HG02970 (cell line): ENCODE data around the gene COX6A1.
"Not testable (repeated sequence)": the region's sequence is repeated elsewhere in the genome, so short reads cannot be mapped to it uniquely, and the experiment has no call there.

ENCODE experiments used
- ATAC-seq: cut with Tn5 transposase; IDR thresholded peaks from one replicate; pipeline ENCODE4 v1.9.1; 2021; ENCODE audit warnings: mild to moderate bottlenecking, moderate library complexity, moderate number of reproducible peaks; ENCODE audit not compliant: unreplicated experiment, low FRiP score

Gene COX6A1

GRCh38 chr12:120425797-120426196 is 12.1 kb upstream of the COX6A1 start:
- ATAC-seq, result no peak

- ATAC-seq, result no peak
Measured at GRCh38 chr12:120428597-120429229, 9.2 kb upstream of the COX6A1 start.

DNA sequence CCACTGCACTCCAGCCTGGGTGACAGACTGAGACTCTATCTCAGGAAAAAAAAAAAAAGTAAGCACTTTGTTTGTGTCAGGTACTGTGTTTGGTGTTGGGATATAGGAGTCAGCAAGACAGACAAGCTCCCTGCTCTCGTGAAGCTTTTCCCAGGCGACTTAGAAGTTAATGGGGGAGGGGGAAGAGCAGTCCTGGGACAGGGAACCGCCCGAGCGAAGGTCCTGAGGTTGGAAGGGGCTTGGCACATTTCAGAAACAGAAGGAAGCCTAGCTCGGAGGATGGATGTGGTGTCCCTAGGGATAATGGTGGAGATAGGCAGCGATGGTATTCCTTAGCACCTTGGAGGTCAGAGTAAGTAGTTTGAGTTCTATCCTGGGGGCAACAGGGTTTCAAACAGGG is 8.5 kb upstream of the COX6A1 start:
- no peak for ATAC-seq

GRCh38 chr12:120432772-120433525 is 5.0 kb upstream of the COX6A1 start:
- ATAC-seq, result no peak

GRCh38 chr12:120438495-120439198 is 734 bp downstream of the COX6A1 start:
- ATAC-seq, result peak; percentile 5

DNA sequence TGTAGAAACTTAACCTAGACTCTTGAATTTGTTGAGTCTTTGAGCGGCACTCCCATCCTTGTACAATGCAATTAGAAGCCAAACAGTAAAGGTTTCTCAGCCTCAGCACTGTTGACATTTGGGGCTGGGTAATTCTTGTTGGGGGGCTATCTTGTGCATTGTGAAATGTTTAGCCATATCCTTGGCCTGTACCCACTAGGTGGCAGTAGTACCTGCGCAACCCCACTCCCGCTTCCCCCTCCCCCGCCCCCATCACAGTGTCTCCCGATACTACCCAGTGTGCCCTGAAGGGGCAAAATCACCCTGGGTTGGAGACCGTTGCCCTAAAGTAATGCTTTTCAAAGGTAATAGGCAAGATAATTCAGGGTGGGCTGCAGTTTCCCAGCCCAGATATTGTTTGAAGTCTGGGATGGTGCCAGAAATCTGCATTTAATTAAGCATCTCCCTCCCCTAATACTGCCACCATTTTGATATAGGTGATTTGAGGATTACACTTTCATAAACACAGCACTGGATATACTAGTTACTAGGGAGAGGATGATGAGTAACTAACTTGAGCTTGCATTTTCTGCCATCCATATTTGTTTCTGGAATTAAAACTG is 1.8 kb downstream of the COX6A1 start:
- ATAC-seq, result no peak

GRCh38 chr12:120444676-120445075 is 6.8 kb downstream of the COX6A1 start:
- no peak for ATAC-seq

- peak; percentile 92 for ATAC-seq
Measured at GRCh38 chr12:120445911-120446843, 8.3 kb downstream of the COX6A1 start, which contains the start of the genes GATC and TRIAP1. Gene GATC (plus strand): TSS chr12:120446444. CDS start chr12:120446481, 37 bp downstream. Gene TRIAP1 (minus strand): TSS chr12:120446384. CDS start chr12:120446372, 12 bp downstream.

DNA sequence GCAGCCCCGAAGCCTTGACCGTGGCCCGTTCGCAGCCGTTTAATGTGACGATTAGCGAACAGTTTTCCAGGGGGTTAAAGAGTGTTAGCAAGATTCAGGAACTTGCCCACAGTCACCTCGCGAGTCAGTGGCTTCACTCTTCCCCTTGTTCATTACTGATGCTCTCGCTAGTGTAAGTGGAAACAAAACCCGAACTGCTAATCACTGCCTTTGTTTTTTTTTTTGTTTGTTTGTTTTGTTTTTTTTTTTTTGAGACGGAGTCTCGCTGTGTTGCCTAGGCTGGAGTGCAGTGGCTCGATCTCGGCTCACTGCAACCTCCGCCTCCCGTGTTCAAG is 8.9 kb downstream of the COX6A1 start:
- ATAC-seq, result not testable (repeated sequence)

GRCh38 chr12:120447992-120448391 is 10.1 kb downstream of the COX6A1 start:
- no peak for ATAC-seq

DNA sequence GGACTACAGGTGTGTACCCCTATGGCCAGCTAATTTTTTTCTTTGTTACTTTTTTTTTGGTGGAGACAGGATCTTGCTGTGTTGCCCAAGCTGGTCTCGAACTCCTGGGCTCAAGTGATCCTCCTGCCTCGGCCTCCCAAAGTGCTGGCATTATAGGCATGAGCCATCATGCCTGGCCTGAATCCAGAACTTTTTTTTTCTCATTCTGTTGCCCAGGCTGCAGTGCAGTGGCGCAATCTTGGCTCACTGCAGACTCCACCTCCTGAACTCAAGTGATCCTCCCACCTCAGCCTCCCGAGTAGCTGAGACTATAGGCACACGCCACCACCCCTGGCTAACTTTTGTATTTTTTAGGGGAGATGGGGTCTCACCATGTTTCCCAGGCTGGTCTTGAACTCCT is 14.6 kb downstream of the COX6A1 start:
- ATAC-seq, result not testable (repeated sequence)

- no peak for ATAC-seq
Measured at GRCh38 chr12:120453060-120453750, 15.3 kb downstream of the COX6A1 start.

DNA sequence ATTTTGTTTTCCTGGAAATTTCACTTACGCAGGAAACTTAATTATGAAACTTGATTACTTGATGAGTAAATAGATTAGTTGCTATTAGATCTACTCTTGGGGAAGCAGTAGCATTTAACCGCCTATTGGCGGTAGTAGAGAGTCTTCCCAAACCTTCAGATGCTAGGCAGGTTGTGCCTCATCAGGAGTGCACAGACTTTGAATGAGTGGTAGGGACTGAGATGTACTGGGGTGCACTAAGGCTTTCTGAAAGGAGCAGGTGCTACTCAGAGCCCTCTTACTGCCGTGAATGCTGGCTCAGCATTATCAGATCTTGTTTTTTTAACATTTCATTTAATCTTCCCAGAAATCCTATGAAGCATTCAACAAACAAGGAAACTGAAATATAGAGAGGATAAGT is 16.1 kb downstream of the COX6A1 start:
- no peak for ATAC-seq

DNA sequence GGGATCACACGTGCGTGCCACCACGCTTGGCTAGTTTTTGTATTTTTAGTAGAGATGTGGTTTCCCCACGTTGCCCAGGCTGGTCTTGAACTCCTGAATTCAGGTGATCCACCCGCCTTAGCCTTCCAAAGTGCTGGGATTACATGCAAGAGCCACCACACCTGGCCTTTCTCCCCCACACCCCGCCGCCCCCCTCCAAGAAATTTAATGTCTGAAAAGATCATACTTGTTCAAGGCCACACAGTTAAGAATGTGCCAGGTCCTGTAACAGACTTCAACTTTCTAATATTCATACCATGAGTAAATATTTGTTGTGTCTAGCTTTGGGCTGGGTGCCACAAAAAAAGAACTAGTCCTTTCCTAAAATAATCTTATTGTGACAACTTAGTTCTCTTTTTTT is 17.4 kb downstream of the COX6A1 start:
- no peak for ATAC-seq

GRCh38 chr12:120457133-120457532 is 19.2 kb downstream of the COX6A1 start:
- ATAC-seq, result no peak

- no peak for ATAC-seq
Measured at GRCh38 chr12:120460157-120460556, 22.2 kb downstream of the COX6A1 start.

- ATAC-seq, result no peak
Measured at GRCh38 chr12:120462099-120462640, 24.3 kb downstream of the COX6A1 start.

- ATAC-seq, result no peak
Measured at GRCh38 chr12:120463712-120464111, 25.8 kb downstream of the COX6A1 start.

- ATAC-seq, result no peak
Measured at GRCh38 chr12:120465756-120466155, 27.8 kb downstream of the COX6A1 start.
